ENCODE results near the gene SSH2. TPM values are rescaled to one million over a fixed set of nuclear protein-coding genes. Genes with fewer than 3 reads are reported as not detected.

The SSH2 gene
- total and polyA plus RNA-seq, 9 of the 15 experiments (the other 6 are each of a cell fraction or from before 2014, with no cell fraction given): 3.9 to 16.1 (median 10.2) TPM

- ChIA-PET CTCF (ENCODE audit: low intra/inter-chr PET ratio) (interaction anchor here (0.6 to 1.4 kb wide), 6 partner anchors 33 to 228 kb away, joined by 3 to 5 read pairs (median 4); no protein-coding TSS in a partner anchor), POLR2A (interaction anchor here (0.6 to 1.9 kb wide), 8 partner anchors 14 to 821 kb away, joined by 3 to 4 read pairs (median 3); no protein-coding TSS in a partner anchor)
- Histone ChIP-seq H4K20me1 (replicated peaks; ENCODE audit: control insufficient read depth, insufficient read depth, low read length) (no peaks in the 10 kb centered on the region; the same call in 1 of the 2 replicates), H3K4me1 (replicated peaks in 1 of 2; ENCODE audit: control insufficient read depth in 2 of 2, insufficient read depth in 2 of 2, low read length in 2 of 2) (peaks cover 27 to 71% of the 10 kb centered on the region in 2 experiments), H3K9me1 (ENCODE audit: control insufficient read depth, insufficient read depth, low read length) (no peaks in the 10 kb centered on the region), H2AFZ (ENCODE audit: low read depth, low read length) (peak overlapping the region; percentile 95), H3K79me2 (ENCODE audit: control insufficient read depth, insufficient read depth, low read length) (no peaks in the 10 kb centered on the region), H3K4me3 (0 out of 2 replicates have a peak overlapping the region, but pooled peaks have one; percentile 15), H3K4me2 (ENCODE audit: insufficient read depth, low read length) (peak overlapping the region; percentile 60), H3K36me3 (ENCODE audit: control insufficient read depth, insufficient read depth, low read length) (no peaks in the 10 kb centered on the region), H3K27ac (ENCODE audit: extremely low read depth, low read depth, low read length) (peak overlapping the region; percentile 65; the same call in 2 of the 3 replicates), H3K9ac (ENCODE audit: insufficient read depth in 1 of 2, low read depth in 2 of 2, low read length in 2 of 2) (peak overlapping the region; percentile 68 to 88), H3K27me3 (ENCODE audit: control insufficient read depth in 2 of 2, insufficient read depth in 2 of 2, low read length in 2 of 2) (no peaks in the 10 kb centered on the region), H3K9me3 (replicated peaks; ENCODE audit: control insufficient read depth, insufficient read depth, low read depth, low read length) (no peaks in the 10 kb centered on the region)
- WGBS (ENCODE audit: insufficient coverage, low coverage, missing lambda C conversion rate): 17% methylated on average over 43 of the region's 68 CpGs
- no TSS peak for BruUV-seq (replicated peaks)
- FAIRE-seq: peak; percentile 64
- ATAC-seq: peak; percentile 85
- peak; percentile 82 to 91 (median 86) for DNase-seq (ENCODE audit: extremely low read depth in 1 of 4, low spot score in 3 of 4)
- intact Hi-C loops (cut with micrococcal nuclease): loop anchor here (10.0 kb wide), 1 partner anchor 473 kb away; no protein-coding TSS in a partner anchor
- in situ Hi-C loops (cut with MboI): no loop called here
- peak; percentile 99 for TF ChIP-seq REST (IDR thresholded peaks at IDR 0.05; ENCODE audit: borderline replicate concordance)
- TF ChIP-seq REST (CRISPR knock-in tag; IDR thresholded peaks at IDR 0.05; ENCODE audit: low read depth): no peak
- peak; percentile 78 for TF ChIP-seq CXXC5 (CRISPR knock-in tag; IDR thresholded peaks at IDR 0.05)
- TF ChIP-seq ARID4B (CRISPR knock-in tag; IDR thresholded peaks at IDR 0.05): peak; percentile 59; the same call in 1 of the 2 replicates
- TF ChIP-seq ZNF12 (CRISPR knock-in tag; IDR thresholded peaks at IDR 0.05): 0 out of 2 replicates have a peak, but pooled peaks have one; percentile 62
- TF ChIP-seq ZBTB43 (CRISPR knock-in tag; IDR thresholded peaks at IDR 0.05): no peak
Measured at GRCh38 chr17:29617481-29618271, 312.4 kb downstream of the SSH2 start.
